ENCODE data around the gene ITSN1.

ITSN1 gene

GRCh38 chr21:33828083-33828482 is 185.8 kb downstream of the ITSN1 start:
- Histone ChIP-seq H2BK12ac (ENCODE audit: low read length) (no peak overlapping the region), H3K9ac (ENCODE audit: low read length) (no peak overlapping the region), H3K4me2 (ENCODE audit: low read length) (no peak overlapping the region), H2AK5ac (ENCODE audit: low read length) (no peak overlapping the region), H3K18ac (ENCODE audit: low read length) (no peak overlapping the region), H2BK5ac (ENCODE audit: low read depth, low read length, poor library complexity) (no peak overlapping the region), H2AFZ (ENCODE audit: insufficient read depth, low read length, poor library complexity) (no peak overlapping the region), H3K4ac (ENCODE audit: low read depth, low read length) (no peak overlapping the region), H3K79me2 (ENCODE audit: control insufficient read depth, insufficient read depth, low read length, poor library complexity) (no peaks in the 10 kb centered on the region), H3K27me3 (ENCODE audit: insufficient read depth, low read length) (no peaks in the 10 kb centered on the region), H3K79me1 (ENCODE audit: low read length) (no peaks in the 10 kb centered on the region), H2BK120ac (ENCODE audit: insufficient read depth, low read length, poor library complexity) (no peak overlapping the region), H3K36me3 (ENCODE audit: control insufficient read depth in 1 of 2, insufficient read depth in 2 of 2, low read length in 2 of 2) (peaks cover 25 to 44% of the 10 kb centered on the region in 2 experiments), H3K23ac (ENCODE audit: low read length) (no peak overlapping the region), H4K8ac (ENCODE audit: low read depth, low read length) (no peak overlapping the region), H3K27ac (ENCODE audit: low read depth, low read length) (no peak overlapping the region), H3K4me3 (ENCODE audit: low read depth, low read length) (no peak overlapping the region), H3K14ac (ENCODE audit: low read length) (no peak overlapping the region), H3K9me3 (ENCODE audit: insufficient read depth, low read depth, low read length) (peaks cover 2% of the 10 kb centered on the region), H3K4me1 (ENCODE audit: control insufficient read depth in 1 of 2, insufficient read depth in 2 of 2, low read length in 2 of 2) (peaks cover 0 to 3% of the 10 kb centered on the region in 2 experiments), H4K91ac (ENCODE audit: low read depth, low read length) (no peak overlapping the region), H4K12ac (ENCODE audit: low read depth, low read length) (no peak overlapping the region)
- no CpG with 5 or more reads among the region's 4 CpGs for WGBS (ENCODE audit: extremely low coverage, insufficient coverage, insufficient read length)
- no peak for DNase-seq

DNA sequence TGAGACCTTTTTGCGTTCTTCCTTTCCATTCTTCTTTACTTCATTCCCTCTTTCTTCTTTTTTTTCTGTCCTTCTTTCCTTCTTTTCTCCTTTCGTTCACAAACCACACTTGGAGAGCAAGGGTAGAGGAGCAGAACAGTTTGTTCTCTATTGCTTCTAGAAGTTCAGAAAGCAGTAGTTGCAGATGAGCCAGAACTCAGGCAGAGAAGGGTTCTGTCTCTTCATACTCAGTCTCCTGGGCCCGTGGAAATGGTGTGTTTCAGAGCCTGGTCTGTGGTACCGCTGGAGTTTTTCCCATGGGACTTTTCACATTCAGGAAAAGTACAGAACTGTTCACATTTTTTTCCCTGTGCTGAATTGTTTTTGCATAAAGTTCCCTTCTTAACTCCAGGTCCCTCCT is 186.3 kb downstream of the ITSN1 start:
- no peak overlapping the region for H4K12ac ChIP-seq (ENCODE audit: low read depth, low read length)
- WGBS (ENCODE audit: extremely low coverage, insufficient coverage, insufficient read length) = 100% methylated on average over 1 of the region's 4 CpGs
- H2BK5ac ChIP-seq (ENCODE audit: low read depth, low read length, poor library complexity) = no peak overlapping the region
- no peaks in the 10 kb centered on the region for H3K79me2 ChIP-seq (ENCODE audit: control insufficient read depth, insufficient read depth, low read length, poor library complexity)
- H3K4ac ChIP-seq (ENCODE audit: low read depth, low read length) = no peak overlapping the region
- H3K9me3 ChIP-seq (ENCODE audit: insufficient read depth, low read depth, low read length) = peaks cover 2% of the 10 kb centered on the region
- no peak overlapping the region for H3K4me2 ChIP-seq (ENCODE audit: low read length)
- no peak overlapping the region for H2BK12ac ChIP-seq (ENCODE audit: low read length)
- no peak overlapping the region for H2AK5ac ChIP-seq (ENCODE audit: low read length)
- H4K91ac ChIP-seq (ENCODE audit: low read depth, low read length) = no peak overlapping the region
- H3K79me1 ChIP-seq (ENCODE audit: low read length) = no peaks in the 10 kb centered on the region
- H3K4me3 ChIP-seq (ENCODE audit: low read depth, low read length) = no peak overlapping the region
- H3K23ac ChIP-seq (ENCODE audit: low read length) = no peak overlapping the region
- H4K8ac ChIP-seq (ENCODE audit: low read depth, low read length) = no peak overlapping the region
- peaks cover 0 to 3% of the 10 kb centered on the region in 2 experiments for H3K4me1 ChIP-seq (ENCODE audit: control insufficient read depth in 1 of 2, insufficient read depth in 2 of 2, low read length in 2 of 2)
- H3K18ac ChIP-seq (ENCODE audit: low read length) = no peak overlapping the region
- DNase-seq = no peak
- H2AFZ ChIP-seq (ENCODE audit: insufficient read depth, low read length, poor library complexity) = no peak overlapping the region
- no peak overlapping the region for H3K14ac ChIP-seq (ENCODE audit: low read length)
- peaks cover 25 to 44% of the 10 kb centered on the region in 2 experiments for H3K36me3 ChIP-seq (ENCODE audit: control insufficient read depth in 1 of 2, insufficient read depth in 2 of 2, low read length in 2 of 2)
- no peak overlapping the region for H2BK120ac ChIP-seq (ENCODE audit: insufficient read depth, low read length, poor library complexity)
- no peak overlapping the region for H3K9ac ChIP-seq (ENCODE audit: low read length)
- H3K27me3 ChIP-seq (ENCODE audit: insufficient read depth, low read length) = no peaks in the 10 kb centered on the region
- H3K27ac ChIP-seq (ENCODE audit: low read depth, low read length) = no peak overlapping the region

DNA sequence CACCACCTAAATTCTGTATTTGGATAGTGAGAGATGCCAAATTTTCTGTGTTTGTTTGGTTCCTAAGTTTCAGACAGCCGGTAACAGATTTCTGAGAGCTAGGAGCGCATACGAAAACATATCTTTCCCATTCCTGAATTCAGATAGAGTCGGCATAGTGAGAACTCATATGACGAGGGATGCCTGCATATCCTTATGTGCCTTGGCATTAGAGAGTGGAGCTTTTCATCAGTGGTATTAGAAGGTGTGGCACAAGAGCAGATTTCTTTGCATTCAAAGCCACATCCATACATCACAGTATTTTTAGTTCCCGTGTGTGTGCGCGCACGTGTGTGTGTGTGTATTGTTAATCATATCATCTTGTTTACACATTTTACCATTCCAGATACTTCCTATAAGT is 187.5 kb downstream of the ITSN1 start:
- H2BK120ac ChIP-seq (ENCODE audit: insufficient read depth, low read length, poor library complexity) = no peak overlapping the region
- H3K18ac ChIP-seq (ENCODE audit: low read length) = no peak overlapping the region
- no peak overlapping the region for H3K9ac ChIP-seq (ENCODE audit: low read length)
- H3K14ac ChIP-seq (ENCODE audit: low read length) = no peak overlapping the region
- no peak overlapping the region for H2BK12ac ChIP-seq (ENCODE audit: low read length)
- no peak overlapping the region for H3K4ac ChIP-seq (ENCODE audit: low read depth, low read length)
- no peaks in the 10 kb centered on the region for H3K79me1 ChIP-seq (ENCODE audit: low read length)
- no peak overlapping the region for H3K4me3 ChIP-seq (ENCODE audit: low read depth, low read length)
- H2AFZ ChIP-seq (ENCODE audit: insufficient read depth, low read length, poor library complexity) = no peak overlapping the region
- H3K27ac ChIP-seq (ENCODE audit: low read depth, low read length) = no peak overlapping the region
- H2AK5ac ChIP-seq (ENCODE audit: low read length) = no peak overlapping the region
- H3K79me2 ChIP-seq (ENCODE audit: control insufficient read depth, insufficient read depth, low read length, poor library complexity) = no peaks in the 10 kb centered on the region
- H3K27me3 ChIP-seq (ENCODE audit: insufficient read depth, low read length) = no peaks in the 10 kb centered on the region
- no peak overlapping the region for H4K91ac ChIP-seq (ENCODE audit: low read depth, low read length)
- WGBS (ENCODE audit: extremely low coverage, insufficient coverage, insufficient read length) = no CpG with 5 or more reads among the region's 9 CpGs
- no peak overlapping the region for H4K8ac ChIP-seq (ENCODE audit: low read depth, low read length)
- H3K36me3 ChIP-seq (ENCODE audit: control insufficient read depth in 1 of 2, insufficient read depth in 2 of 2, low read length in 2 of 2) = peaks cover 26 to 45% of the 10 kb centered on the region in 2 experiments
- peaks cover 0 to 6% of the 10 kb centered on the region in 2 experiments for H3K4me1 ChIP-seq (ENCODE audit: control insufficient read depth in 1 of 2, insufficient read depth in 2 of 2, low read length in 2 of 2)
- H3K9me3 ChIP-seq (ENCODE audit: insufficient read depth, low read depth, low read length) = peaks cover 2% of the 10 kb centered on the region
- no peak overlapping the region for H3K23ac ChIP-seq (ENCODE audit: low read length)
- no peak overlapping the region for H3K4me2 ChIP-seq (ENCODE audit: low read length)
- no peak overlapping the region for H2BK5ac ChIP-seq (ENCODE audit: low read depth, low read length, poor library complexity)
- no peak for DNase-seq
- H4K12ac ChIP-seq (ENCODE audit: low read depth, low read length) = no peak overlapping the region

DNA sequence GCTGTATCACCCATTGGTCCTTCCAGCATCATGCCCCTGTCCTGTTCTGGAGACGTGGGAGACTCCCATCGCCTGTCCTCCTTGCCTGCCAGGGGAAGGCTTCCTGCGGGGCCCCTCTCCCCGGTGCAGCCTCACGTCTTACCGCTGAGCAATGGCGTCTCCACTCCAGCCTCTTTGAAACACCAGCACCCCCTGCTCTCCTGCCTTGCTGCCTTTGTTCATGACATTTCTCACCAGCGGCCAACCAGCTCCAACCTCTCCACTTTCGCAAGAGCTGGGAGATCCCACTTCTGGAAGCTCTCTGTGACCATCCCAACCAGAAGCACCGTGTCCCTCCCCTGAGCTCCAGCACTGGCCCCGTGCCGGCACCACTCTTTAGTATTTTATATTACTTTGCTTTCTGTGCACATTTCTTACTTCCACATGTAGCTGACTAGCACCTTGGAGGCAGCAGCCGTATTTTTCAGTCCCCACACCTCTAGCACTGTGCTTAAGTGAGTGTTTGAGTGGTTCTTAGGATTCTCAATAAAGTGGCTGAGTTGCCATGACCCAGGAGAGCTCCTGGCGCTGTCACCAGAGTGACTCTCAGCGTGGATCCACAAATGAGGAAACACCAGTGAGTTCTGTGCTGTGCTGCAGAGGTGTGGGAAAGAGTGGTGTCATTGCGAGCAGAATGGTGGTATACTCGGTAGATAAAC is 189.8 kb downstream of the ITSN1 start:
- H4K8ac ChIP-seq (ENCODE audit: low read depth, low read length) = no peak overlapping the region
- H2AK5ac ChIP-seq (ENCODE audit: low read length) = no peak overlapping the region
- H3K23ac ChIP-seq (ENCODE audit: low read length) = no peak overlapping the region
- peaks cover 2% of the 10 kb centered on the region for H3K9me3 ChIP-seq (ENCODE audit: insufficient read depth, low read depth, low read length)
- H3K4me3 ChIP-seq (ENCODE audit: low read depth, low read length) = no peak overlapping the region
- no peak overlapping the region for H3K4ac ChIP-seq (ENCODE audit: low read depth, low read length)
- H2BK5ac ChIP-seq (ENCODE audit: low read depth, low read length, poor library complexity) = no peak overlapping the region
- H3K27ac ChIP-seq (ENCODE audit: low read depth, low read length) = no peak overlapping the region
- H2BK120ac ChIP-seq (ENCODE audit: insufficient read depth, low read length, poor library complexity) = no peak overlapping the region
- H3K4me1 ChIP-seq (ENCODE audit: control insufficient read depth in 1 of 2, insufficient read depth in 2 of 2, low read length in 2 of 2) = peaks cover 0 to 3% of the 10 kb centered on the region in 2 experiments
- H2BK12ac ChIP-seq (ENCODE audit: low read length) = no peak overlapping the region
- H3K4me2 ChIP-seq (ENCODE audit: low read length) = no peak overlapping the region
- H4K12ac ChIP-seq (ENCODE audit: low read depth, low read length) = no peak overlapping the region
- H3K14ac ChIP-seq (ENCODE audit: low read length) = no peak overlapping the region
- no peaks in the 10 kb centered on the region for H3K79me2 ChIP-seq (ENCODE audit: control insufficient read depth, insufficient read depth, low read length, poor library complexity)
- H4K91ac ChIP-seq (ENCODE audit: low read depth, low read length) = no peak overlapping the region
- no peaks in the 10 kb centered on the region for H3K79me1 ChIP-seq (ENCODE audit: low read length)
- no CpG with 5 or more reads among the region's 17 CpGs for WGBS (ENCODE audit: extremely low coverage, insufficient coverage, insufficient read length)
- no peaks in the 10 kb centered on the region for H3K27me3 ChIP-seq (ENCODE audit: insufficient read depth, low read length)
- no peak overlapping the region for H3K18ac ChIP-seq (ENCODE audit: low read length)
- no peak for DNase-seq
- no peak overlapping the region for H3K9ac ChIP-seq (ENCODE audit: low read length)
- H3K36me3 ChIP-seq (ENCODE audit: control insufficient read depth in 1 of 2, insufficient read depth in 2 of 2, low read length in 2 of 2) = peaks cover 34 to 53% of the 10 kb centered on the region in 2 experiments
- no peak overlapping the region for H2AFZ ChIP-seq (ENCODE audit: insufficient read depth, low read length, poor library complexity)
